ENCODE measurements around the gene ITCH.

DNA sequence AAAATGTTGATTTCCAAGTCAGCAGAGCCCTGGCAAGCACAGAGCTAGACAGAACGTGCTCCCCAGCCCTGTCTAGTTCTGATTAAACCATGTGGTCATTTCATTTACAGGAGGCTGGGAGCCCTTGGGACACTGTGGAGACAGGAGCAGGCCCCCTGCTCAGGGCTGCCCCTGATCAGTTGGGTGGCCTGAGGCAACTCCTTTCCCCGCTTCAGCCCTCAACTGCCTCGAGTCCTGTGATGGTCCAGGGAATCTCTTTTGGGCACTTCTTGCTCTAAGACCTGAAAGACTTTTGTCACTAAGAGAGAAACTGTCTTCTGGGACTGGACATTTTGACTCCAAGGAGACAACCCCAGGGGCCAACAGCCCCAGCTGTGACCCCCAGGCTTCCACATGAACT, 166.7 kb downstream of the ITCH start:
- TF ChIP-seq POLR2AphosphoS5 (IDR thresholded peaks at IDR 0.05; ENCODE audit: low read depth, low read length) (no peak), POLR2A (IDR thresholded peaks at IDR 0.05; ENCODE audit: low read depth, low read length) (no peak), TAF1 (IDR thresholded peaks at IDR 0.05; ENCODE audit: borderline replicate concordance, low read depth, low read length) (no peak)
